ENCODE measurements around the gene CDKL4.
"Not testable (repeated sequence)": the region's sequence is repeated elsewhere in the genome, so short reads cannot be mapped to it uniquely, and the experiment has no call there.

Gene CDKL4

GRCh38 chr2:39228413-39229209 is 15.2 kb downstream of the CDKL4 start:
- no peak for DNase-seq

- DNase-seq: peak; percentile 11 to 46
Measured at GRCh38 chr2:39227628-39228412, 15.9 kb downstream of the CDKL4 start.

- DNase-seq: no peak
Measured at GRCh38 chr2:39225567-39225966, 18.2 kb downstream of the CDKL4 start.

GRCh38 chr2:39223909-39224308 is 19.9 kb downstream of the CDKL4 start:
- DNase-seq: no peak

GRCh38 chr2:39221459-39221858 is 22.3 kb downstream of the CDKL4 start:
- DNase-seq: no peak

GRCh38 chr2:39220136-39220535 is 23.6 kb downstream of the CDKL4 start:
- no peak for DNase-seq

GRCh38 chr2:39218391-39218790 is 25.4 kb downstream of the CDKL4 start:
- no peak for DNase-seq

GRCh38 chr2:39217192-39217550 is 26.6 kb downstream of the CDKL4 start:
- DNase-seq: no peak

GRCh38 chr2:39216346-39217191 is 27.2 kb downstream of the CDKL4 start:
- DNase-seq: no peak

GRCh38 chr2:39215545-39215944 is 28.2 kb downstream of the CDKL4 start:
- no peak for DNase-seq

- DNase-seq: no peak
Measured at GRCh38 chr2:39213015-39213414, 30.8 kb downstream of the CDKL4 start.

- no peak for DNase-seq
Measured at GRCh38 chr2:39210846-39211245, 32.9 kb downstream of the CDKL4 start.

GRCh38 chr2:39203382-39203781 is 40.4 kb downstream of the CDKL4 start:
- no peak for DNase-seq

- no peak for DNase-seq
Measured at GRCh38 chr2:39202639-39203369, 41.0 kb downstream of the CDKL4 start.

GRCh38 chr2:39197003-39197402 is 46.8 kb downstream of the CDKL4 start:
- not testable (repeated sequence) for DNase-seq

GRCh38 chr2:39194686-39195085 is 49.1 kb downstream of the CDKL4 start:
- DNase-seq: no peak

- DNase-seq: no peak
Measured at GRCh38 chr2:39188960-39189494, 54.7 kb downstream of the CDKL4 start.

- no peak for DNase-seq
Measured at GRCh38 chr2:39183673-39184072, 60.1 kb downstream of the CDKL4 start.

- DNase-seq: no peak
Measured at GRCh38 chr2:39181297-39181696, 62.5 kb downstream of the CDKL4 start.

- no peak for DNase-seq
Measured at GRCh38 chr2:39179974-39180960, 63.5 kb downstream of the CDKL4 start.

- DNase-seq: no peak
Measured at GRCh38 chr2:39178756-39179155, 65.0 kb downstream of the CDKL4 start.
